Suprapubic skin (tissue), 4 donors: ENCODE measurements around the gene CSN1S1. TPM values are rescaled to one million over a fixed set of nuclear protein-coding genes. Genes with fewer than 3 reads are reported as not detected.

Experiments
- DNase-seq, 2 donors: peaks; one replicate each; pipeline ENCODE4 v3.0.0-alpha.2; 2019; ENCODE audit warnings: low spot score in 2 of 2
- H3K27ac ChIP-seq: fragments of 200-600 bp; sonication (generic); one replicate; pipeline ENCODE4 v1.5.1; 2019
- H3K27me3 ChIP-seq: fragments of 200-600 bp; sonication (generic); one replicate; pipeline ENCODE4 v1.5.1; 2019
- H3K36me3 ChIP-seq: fragments of 200-600 bp; sonication (generic); one replicate; pipeline ENCODE4 v1.5.1; 2019
- H3K4me1 ChIP-seq: fragments of 200-600 bp; sonication (generic); one replicate; pipeline ENCODE4 v1.5.1; 2019
- H3K4me3 ChIP-seq: fragments of 200-600 bp; sonication (generic); one replicate; pipeline ENCODE4 v1.5.1; 2019; ENCODE audit warnings: mild to moderate bottlenecking
- H3K9me3 ChIP-seq: fragments of 200-600 bp; sonication (generic); one replicate; pipeline ENCODE4 v1.5.1; 2019
- CTCF ChIP-seq, 2 donors: fragments of 200-600 bp in 1 of 2; fragments of 450-650 bp in 1 of 2; sonication (generic) in 1 of 2; IDR thresholded peaks; one replicate each; pipeline ENCODE4 v1.5.1; 2016 to 2019; ENCODE audit warnings: antibody characterized with exemption in 2 of 2, mild to moderate bottlenecking in 1 of 2, moderate library complexity in 1 of 2
- EP300 ChIP-seq: sonication (generic); formaldehyde crosslinking; IDR thresholded peaks from one replicate; pipeline ENCODE4 v1.6.1; 2017; ENCODE audit warnings: antibody characterized with exemption
- POLR2A ChIP-seq, 2 donors: fragments of 450-650 bp; IDR thresholded peaks; one replicate each; pipeline ENCODE4 v1.6.1; 2017; ENCODE audit warnings: antibody characterized with exemption in 2 of 2, mild to moderate bottlenecking in 2 of 2, moderate library complexity in 2 of 2
- POLR2AphosphoS5 ChIP-seq, 3 donors: sonication (generic); formaldehyde crosslinking; IDR thresholded peaks; one replicate each; pipeline ENCODE4 v1.6.1; 2017; ENCODE audit warnings: antibody characterized with exemption in 3 of 3
- whole genome bisulfite sequencing: methylation state at CpG from one replicate; pipeline ENCODE4 v1.1.5; 2018; 5-methylcytosine and 5-hydroxymethylcytosine counted together
- total RNA-seq, 4 donors: library from RNA; depleted of rRNA; stranded (reverse); fragments of >200 nt; gene quantifications; one replicate each; pipeline ENCODE4 v1.1.0, GENCODE V29; 2016

The CSN1S1 gene
- total RNA-seq, result not detected

- Histone ChIP-seq H3K36me3 (no peaks in the 10 kb centered on the region), H3K27ac (no peak within 1 kb of the TSS), H3K4me1 (no peaks in the 10 kb centered on the region), H3K9me3 (no peaks in the 10 kb centered on the region), H3K27me3 (no peaks in the 10 kb centered on the region), H3K4me3 (no peak within 1 kb of the TSS)
- TF ChIP-seq CTCF (IDR thresholded peaks at IDR 0.05) (no peak), EP300 (no peak), POLR2A (IDR thresholded peaks at IDR 0.05) (no peak), POLR2AphosphoS5 (IDR thresholded peaks at IDR 0.05) (no peak)
- DNase-seq, result no peak
- 98% methylated on average over 3 of the region's 3 CpGs for WGBS
These were observed at the start of gene CSN1S1 for GRCh38 chr4:69930768-69931167. Gene CSN1S1, plus strand, starts transcription at chr4:69931068. Its CDS starts 1,488 bp downstream, at chr4:69932556.

- H3K27me3 ChIP-seq, result no peaks in the 10 kb centered on the region
- no peaks in the 10 kb centered on the region for H3K9me3 ChIP-seq
- H3K4me1 ChIP-seq, result no peaks in the 10 kb centered on the region
- TF ChIP-seq CTCF (IDR thresholded peaks at IDR 0.05) (peak; percentile 70 to 73), EP300 (no peak), POLR2AphosphoS5 (IDR thresholded peaks at IDR 0.05) (no peak), POLR2A (IDR thresholded peaks at IDR 0.05) (no peak)
- no peaks in the 10 kb centered on the region for H3K36me3 ChIP-seq
- DNase-seq, result no peak
- H3K27ac ChIP-seq, result no peak overlapping the region
- no peak overlapping the region for H3K4me3 ChIP-seq
These were observed 49.6 kb upstream of the CSN1S1 start for GRCh38 chr4:69881173-69881773.

- TF ChIP-seq CTCF (IDR thresholded peaks at IDR 0.05) (no peak), EP300 (no peak), POLR2AphosphoS5 (IDR thresholded peaks at IDR 0.05) (no peak), POLR2A (IDR thresholded peaks at IDR 0.05) (no peak)
These were observed 48.7 kb upstream of the CSN1S1 start for GRCh38 chr4:69882150-69882549.

GRCh38 chr4:69888336-69888735, 42.5 kb upstream of the CSN1S1 start:
- TF ChIP-seq POLR2AphosphoS5 (IDR thresholded peaks at IDR 0.05), result no peak
- no peak for TF ChIP-seq POLR2A (IDR thresholded peaks at IDR 0.05)
- TF ChIP-seq CTCF (IDR thresholded peaks at IDR 0.05), result no peak
- no peak for TF ChIP-seq EP300
- DNase-seq, result no peak
- no peaks in the 10 kb centered on the region for H3K27me3 ChIP-seq
- H3K4me1 ChIP-seq, result no peaks in the 10 kb centered on the region
- no peak overlapping the region for H3K4me3 ChIP-seq
- H3K27ac ChIP-seq, result no peak overlapping the region
- no peaks in the 10 kb centered on the region for H3K9me3 ChIP-seq
- no peaks in the 10 kb centered on the region for H3K36me3 ChIP-seq

More at GRCh38 chr4:69882150-69882549, 48.7 kb upstream of the CSN1S1 start:
- Histone ChIP-seq H3K36me3 (no peaks in the 10 kb centered on the region), H3K4me1 (no peaks in the 10 kb centered on the region), H3K27me3 (no peaks in the 10 kb centered on the region), H3K27ac (no peak overlapping the region), H3K9me3 (no peaks in the 10 kb centered on the region), H3K4me3 (no peak overlapping the region)
- no peak for DNase-seq

GRCh38 chr4:69894186-69894585, 36.7 kb upstream of the CSN1S1 start:
- Histone ChIP-seq H3K27me3 (no peaks in the 10 kb centered on the region), H3K27ac (no peak overlapping the region), H3K9me3 (no peaks in the 10 kb centered on the region), H3K4me3 (no peak overlapping the region), H3K36me3 (no peaks in the 10 kb centered on the region), H3K4me1 (no peaks in the 10 kb centered on the region)
- WGBS, result 64% methylated on average over 5 of the region's 5 CpGs
- DNase-seq, result no peak
- TF ChIP-seq CTCF (IDR thresholded peaks at IDR 0.05) (no peak), POLR2AphosphoS5 (IDR thresholded peaks at IDR 0.05) (no peak), POLR2A (IDR thresholded peaks at IDR 0.05) (no peak), EP300 (no peak)
